ENCODE results near the gene CENPC. TPM values are rescaled to one million over a fixed set of nuclear protein-coding genes. Genes with fewer than 3 reads are reported as not detected.

Gene CENPC
- total RNA-seq, 1 experiment from 2014 or later = 17.7 TPM

DNA sequence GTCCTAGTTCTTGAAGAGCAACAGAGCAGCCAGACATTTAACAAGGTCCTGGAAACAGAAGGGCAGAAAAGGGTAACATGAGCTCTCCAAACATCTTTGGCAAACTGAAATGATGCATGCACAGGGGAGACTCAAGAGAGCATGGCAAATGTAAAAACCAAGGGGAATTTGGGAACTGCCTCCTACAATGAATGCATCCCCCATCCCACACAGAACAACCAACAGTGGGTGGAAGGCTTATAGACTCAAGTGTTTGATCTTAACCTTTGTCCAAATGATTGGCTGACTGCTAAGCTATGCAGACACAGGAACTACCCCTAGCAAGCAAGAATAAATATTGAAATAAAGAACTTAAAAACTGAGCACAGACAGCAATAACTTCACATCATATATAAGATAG lies 74.4 kb downstream of the CENPC start:
- no peak for DNase-seq (ENCODE audit: unreplicated experiment)
- Mint-ChIP-seq H3K27me3 (ENCODE audit: insufficient read depth, unreplicated experiment) (no peaks in the 10 kb centered on the region), H3K4me1 (ENCODE audit: insufficient read depth, unreplicated experiment) (no peaks in the 10 kb centered on the region), H3K27ac (ENCODE audit: low read depth, unreplicated experiment) (no peak overlapping the region), H3K36me3 (ENCODE audit: insufficient read depth, unreplicated experiment) (peaks cover 36% of the 10 kb centered on the region), H3K4me3 (ENCODE audit: unreplicated experiment) (no peak overlapping the region), H3K9me3 (ENCODE audit: unreplicated experiment) (no peaks in the 10 kb centered on the region)
- no TSS peak for BruUV-seq (replicated peaks)
- CTCF ChIA-PET = no interaction called here
- intact Hi-C loops (cut with micrococcal nuclease) = no loop called here
- POLR2A ChIA-PET = no interaction called here
- TF ChIP-seq, protein P1, sequence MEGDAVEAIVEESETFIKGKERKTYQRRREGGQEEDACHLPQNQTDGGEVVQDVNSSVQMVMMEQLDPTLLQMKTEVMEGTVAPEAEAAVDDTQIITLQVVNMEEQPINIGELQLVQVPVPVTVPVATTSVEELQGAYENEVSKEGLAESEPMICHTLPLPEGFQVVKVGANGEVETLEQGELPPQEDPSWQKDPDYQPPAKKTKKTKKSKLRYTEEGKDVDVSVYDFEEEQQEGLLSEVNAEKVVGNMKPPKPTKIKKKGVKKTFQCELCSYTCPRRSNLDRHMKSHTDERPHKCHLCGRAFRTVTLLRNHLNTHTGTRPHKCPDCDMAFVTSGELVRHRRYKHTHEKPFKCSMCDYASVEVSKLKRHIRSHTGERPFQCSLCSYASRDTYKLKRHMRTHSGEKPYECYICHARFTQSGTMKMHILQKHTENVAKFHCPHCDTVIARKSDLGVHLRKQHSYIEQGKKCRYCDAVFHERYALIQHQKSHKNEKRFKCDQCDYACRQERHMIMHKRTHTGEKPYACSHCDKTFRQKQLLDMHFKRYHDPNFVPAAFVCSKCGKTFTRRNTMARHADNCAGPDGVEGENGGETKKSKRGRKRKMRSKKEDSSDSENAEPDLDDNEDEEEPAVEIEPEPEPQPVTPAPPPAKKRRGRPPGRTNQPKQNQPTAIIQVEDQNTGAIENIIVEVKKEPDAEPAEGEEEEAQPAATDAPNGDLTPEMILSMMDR (IDR thresholded peaks at IDR 0.05; ENCODE audit: unreplicated experiment) = no peak

DNA sequence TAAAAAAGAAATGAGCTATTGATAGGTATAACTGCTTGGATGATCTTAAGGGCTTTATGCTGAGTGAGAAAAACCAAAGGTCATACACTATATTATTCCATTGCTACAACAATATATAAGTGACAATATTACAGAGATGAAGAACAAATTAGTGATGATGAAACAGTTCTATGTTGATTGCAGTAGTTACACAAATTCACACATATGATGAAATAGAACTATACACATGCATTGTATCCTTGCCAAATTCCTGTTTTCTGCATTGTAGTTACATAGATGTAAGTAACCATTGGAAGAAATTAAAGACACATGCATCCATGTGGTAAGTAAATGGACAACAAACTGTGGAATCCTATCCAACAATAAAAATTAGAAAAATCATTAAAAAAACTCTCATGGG lies 76.5 kb downstream of the CENPC start:
- TF ChIP-seq, protein P1 (IDR thresholded peaks at IDR 0.05; ENCODE audit: unreplicated experiment) = no peak
- ChIA-PET CTCF (no interaction called here), POLR2A (no interaction called here)
- Mint-ChIP-seq H3K36me3 (ENCODE audit: insufficient read depth, unreplicated experiment) (peaks cover 32% of the 10 kb centered on the region), H3K9me3 (ENCODE audit: unreplicated experiment) (no peaks in the 10 kb centered on the region), H3K4me3 (ENCODE audit: unreplicated experiment) (no peak overlapping the region), H3K27ac (ENCODE audit: low read depth, unreplicated experiment) (no peak overlapping the region), H3K27me3 (ENCODE audit: insufficient read depth, unreplicated experiment) (no peaks in the 10 kb centered on the region), H3K4me1 (ENCODE audit: insufficient read depth, unreplicated experiment) (no peaks in the 10 kb centered on the region)
- no TSS peak for BruUV-seq (replicated peaks)
- no peak for DNase-seq (ENCODE audit: unreplicated experiment)
- intact Hi-C loops (cut with micrococcal nuclease) = no loop called here

DNA sequence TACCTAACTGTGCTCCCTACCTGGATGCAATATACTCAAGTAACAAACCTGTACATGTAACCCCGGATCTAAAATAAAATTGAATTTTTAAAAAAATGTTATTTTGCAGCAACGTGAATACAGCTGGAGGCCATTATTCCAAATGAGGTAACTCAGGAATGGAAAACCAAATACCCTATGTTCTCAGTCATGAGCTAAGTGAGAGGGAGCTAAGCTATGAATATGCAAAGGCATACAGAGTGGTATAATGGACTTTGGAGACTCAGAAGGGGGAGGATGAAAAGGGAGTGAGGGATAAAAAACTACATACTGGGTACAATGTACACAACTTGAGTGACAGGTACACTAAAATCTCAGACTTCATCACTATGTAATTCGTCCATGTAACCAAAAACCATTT lies 78.6 kb downstream of the CENPC start:
- no peak overlapping the region for H3K27ac Mint-ChIP-seq (ENCODE audit: low read depth, unreplicated experiment)
- CTCF ChIA-PET = no interaction called here

DNA sequence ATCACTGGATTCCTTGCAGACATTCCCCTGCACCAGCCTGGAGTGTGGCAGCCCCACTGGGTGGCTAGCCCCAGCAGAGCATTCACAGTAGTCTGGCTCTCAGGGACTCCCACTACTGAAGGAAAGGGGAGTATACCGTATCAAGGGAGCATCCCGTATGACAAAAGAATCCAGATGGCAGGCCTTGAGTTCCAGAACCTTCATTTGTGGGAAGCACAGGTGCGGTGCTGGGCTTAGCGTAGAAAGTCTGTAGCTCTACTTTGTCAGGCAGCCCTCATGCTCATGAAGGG lies 79.6 kb downstream of the CENPC start:
- Mint-ChIP-seq H3K4me1 (ENCODE audit: insufficient read depth, unreplicated experiment) (no peaks in the 10 kb centered on the region), H3K4me3 (ENCODE audit: unreplicated experiment) (no peak overlapping the region), H3K27ac (ENCODE audit: low read depth, unreplicated experiment) (no peak overlapping the region), H3K9me3 (ENCODE audit: unreplicated experiment) (no peaks in the 10 kb centered on the region), H3K36me3 (ENCODE audit: insufficient read depth, unreplicated experiment) (peaks cover 24% of the 10 kb centered on the region), H3K27me3 (ENCODE audit: insufficient read depth, unreplicated experiment) (no peaks in the 10 kb centered on the region)
- DNase-seq (ENCODE audit: unreplicated experiment) = no peak
- no TSS peak for BruUV-seq (replicated peaks)
- CTCF ChIA-PET = interaction anchor here (0.6 kb wide), 1 partner anchor 14 kb away, joined by 3 read pairs; no protein-coding TSS in a partner anchor
- POLR2A ChIA-PET = no interaction called here
- intact Hi-C loops (cut with micrococcal nuclease) = no loop called here
- TF ChIP-seq, protein P1 (IDR thresholded peaks at IDR 0.05; ENCODE audit: unreplicated experiment) = no peak

More for the DNA sequence above, 78.6 kb downstream of the CENPC start:
- BruUV-seq (replicated peaks) = no TSS peak
- TF ChIP-seq, protein P1 (IDR thresholded peaks at IDR 0.05; ENCODE audit: unreplicated experiment) = no peak
- Mint-ChIP-seq H3K36me3 (ENCODE audit: insufficient read depth, unreplicated experiment) (peaks cover 28% of the 10 kb centered on the region), H3K27me3 (ENCODE audit: insufficient read depth, unreplicated experiment) (no peaks in the 10 kb centered on the region), H3K4me3 (ENCODE audit: unreplicated experiment) (no peak overlapping the region), H3K4me1 (ENCODE audit: insufficient read depth, unreplicated experiment) (no peaks in the 10 kb centered on the region), H3K9me3 (ENCODE audit: unreplicated experiment) (no peaks in the 10 kb centered on the region)
- no peak for DNase-seq (ENCODE audit: unreplicated experiment)
- intact Hi-C loops (cut with micrococcal nuclease) = no loop called here
- POLR2A ChIA-PET = no interaction called here
